Nephron progenitor cell (in vitro differentiated cells): ENCODE results near the gene MSI2.

Experiments
- DNase-seq: peaks from one replicate; pipeline ENCODE4 v3.0.0; 2021
- H3K27ac Mint-ChIP-seq: 2 replicates; pipeline ENCODE4 v1.8.0; 2021; ENCODE audit warnings: mild to moderate bottlenecking, moderate library complexity, mixed read lengths
- H3K27me3 Mint-ChIP-seq: 2 replicates; pipeline ENCODE4 v1.8.0; 2021; ENCODE audit warnings: mild to moderate bottlenecking, low read depth, mixed read lengths; ENCODE audit not compliant: poor library complexity
- H3K36me3 Mint-ChIP-seq: 2 replicates; pipeline ENCODE4 v1.8.0; 2021; ENCODE audit warnings: low read depth, mixed read lengths
- H3K4me1 Mint-ChIP-seq: 2 replicates; pipeline ENCODE4 v1.8.0; 2021; ENCODE audit warnings: mixed read lengths
- H3K4me3 Mint-ChIP-seq: 2 replicates; pipeline ENCODE4 v1.8.0; 2021; ENCODE audit warnings: mild to moderate bottlenecking, moderate library complexity, mixed read lengths
- H3K9me3 Mint-ChIP-seq: 2 replicates; pipeline ENCODE4 v1.8.0; 2021; ENCODE audit warnings: mild to moderate bottlenecking, moderate library complexity, mixed read lengths
- CTCF ChIP-seq: fragments of 200-600 bp; sonication (generic); IDR thresholded peaks from 2 replicates; pipeline ENCODE4 v1.5.0; 2021; ENCODE audit warnings: antibody characterized with exemption

Gene MSI2

GRCh38 chr17:57481910-57482391, 225.6 kb downstream of the MSI2 start:
- DNase-seq, result no peak
- Mint-ChIP-seq H3K4me1 (peaks cover 89% of the 10 kb centered on the region), H3K9me3 (no peaks in the 10 kb centered on the region), H3K36me3 (peaks cover 31% of the 10 kb centered on the region), H3K27me3 (no peaks in the 10 kb centered on the region), H3K27ac (peak overlapping the region; percentile 10), H3K4me3 (no peak overlapping the region)
- no peak for TF ChIP-seq CTCF

GRCh38 chr17:57482657-57483056, 226.3 kb downstream of the MSI2 start:
- H3K36me3 Mint-ChIP-seq, result peaks cover 34% of the 10 kb centered on the region
- H3K9me3 Mint-ChIP-seq, result no peaks in the 10 kb centered on the region
- DNase-seq, result no peak
- no peak overlapping the region for H3K27ac Mint-ChIP-seq
- H3K4me1 Mint-ChIP-seq, result peaks cover 89% of the 10 kb centered on the region
- H3K27me3 Mint-ChIP-seq, result no peaks in the 10 kb centered on the region
- no peak overlapping the region for H3K4me3 Mint-ChIP-seq
- no peak for TF ChIP-seq CTCF

- Mint-ChIP-seq H3K36me3 (peaks cover 37% of the 10 kb centered on the region), H3K4me1 (peaks cover 90% of the 10 kb centered on the region), H3K4me3 (no peak overlapping the region), H3K9me3 (no peaks in the 10 kb centered on the region), H3K27me3 (no peaks in the 10 kb centered on the region), H3K27ac (peak overlapping the region; percentile 99)
- DNase-seq, result no peak
- TF ChIP-seq CTCF, result no peak
Measured at GRCh38 chr17:57484081-57484666, 227.9 kb downstream of the MSI2 start.

- H3K4me3 Mint-ChIP-seq, result peak overlapping the region; percentile 50
Measured at GRCh38 chr17:57484826-57485565, 228.7 kb downstream of the MSI2 start.

GRCh38 chr17:57485566-57485865, 229.2 kb downstream of the MSI2 start:
- Mint-ChIP-seq H3K4me3 (peak overlapping the region; percentile 50), H3K27me3 (no peaks in the 10 kb centered on the region)

More at GRCh38 chr17:57484826-57485565, 228.7 kb downstream of the MSI2 start:
- H3K9me3 Mint-ChIP-seq, result no peaks in the 10 kb centered on the region
- no peak for DNase-seq
- no peak for TF ChIP-seq CTCF
- H3K27ac Mint-ChIP-seq, result peak overlapping the region; percentile 99
- H3K27me3 Mint-ChIP-seq, result no peaks in the 10 kb centered on the region
- peaks cover 98% of the 10 kb centered on the region for H3K4me1 Mint-ChIP-seq
- peaks cover 37% of the 10 kb centered on the region for H3K36me3 Mint-ChIP-seq

More at GRCh38 chr17:57485566-57485865, 229.2 kb downstream of the MSI2 start:
- H3K9me3 Mint-ChIP-seq, result no peaks in the 10 kb centered on the region
- H3K4me1 Mint-ChIP-seq, result peaks cover 100% of the 10 kb centered on the region
- peaks cover 32% of the 10 kb centered on the region for H3K36me3 Mint-ChIP-seq
- DNase-seq, result no peak
- no peak for TF ChIP-seq CTCF
- peak overlapping the region; percentile 99 for H3K27ac Mint-ChIP-seq
